ENCODE measurements around the gene NBPF4. TPM values are rescaled to one million over a fixed set of nuclear protein-coding genes. Genes with fewer than 3 reads are reported as not detected.
"Not testable (repeated sequence)": the region's sequence is repeated elsewhere in the genome, so short reads cannot be mapped to it uniquely, and the experiment has no call there.

NBPF4 gene
- total and polyA plus RNA-seq, 10 donors, result 0.03 to 0.33 (median 0.16) TPM; not detected in 6

GRCh38 chr1:108232183-108232582, 11.7 kb downstream of the NBPF4 start:
- H3K4me3 ChIP-seq; DNase-seq; intact Hi-C loops (cut with DNase I; ENCODE audit: low total_unique reads); H3K27ac ChIP-seq; H3K9me3 ChIP-seq; H3K27me3 ChIP-seq (replicated peaks in 1 of 7); H3K4me1 ChIP-seq; H3K36me3 ChIP-seq: not testable (repeated sequence)
- no CpG with 5 or more reads among the region's 3 CpGs for WGBS, 5 donors

DNA sequence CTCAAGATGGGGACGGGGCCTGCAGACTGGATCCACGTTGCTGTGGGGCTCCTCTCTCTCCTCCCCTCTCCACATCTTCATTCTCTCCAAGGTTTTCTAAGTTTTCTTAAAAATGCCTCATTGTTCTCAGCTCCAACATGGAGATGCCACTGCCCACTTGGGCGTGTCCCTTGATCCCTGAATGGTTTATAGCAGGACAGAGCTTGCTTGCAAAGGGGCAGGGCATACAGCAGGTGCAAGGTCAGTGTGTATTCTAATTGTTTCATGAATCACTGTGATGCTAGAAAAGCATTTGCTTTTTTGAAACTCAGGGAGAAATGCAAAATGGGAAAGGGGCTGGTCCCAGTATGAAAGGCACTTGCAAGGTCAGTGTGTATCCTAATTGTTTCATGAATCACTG, 13.9 kb downstream of the NBPF4 start:
- H3K27me3 ChIP-seq (replicated peaks in 1 of 7); H3K4me1 ChIP-seq; DNase-seq; H3K9me3 ChIP-seq; H3K36me3 ChIP-seq; H3K27ac ChIP-seq; intact Hi-C loops (cut with DNase I; ENCODE audit: low total_unique reads); H3K4me3 ChIP-seq: not testable (repeated sequence)
- WGBS, 5 donors, result no CpG with 5 or more reads among the region's 3 CpGs

DNA sequence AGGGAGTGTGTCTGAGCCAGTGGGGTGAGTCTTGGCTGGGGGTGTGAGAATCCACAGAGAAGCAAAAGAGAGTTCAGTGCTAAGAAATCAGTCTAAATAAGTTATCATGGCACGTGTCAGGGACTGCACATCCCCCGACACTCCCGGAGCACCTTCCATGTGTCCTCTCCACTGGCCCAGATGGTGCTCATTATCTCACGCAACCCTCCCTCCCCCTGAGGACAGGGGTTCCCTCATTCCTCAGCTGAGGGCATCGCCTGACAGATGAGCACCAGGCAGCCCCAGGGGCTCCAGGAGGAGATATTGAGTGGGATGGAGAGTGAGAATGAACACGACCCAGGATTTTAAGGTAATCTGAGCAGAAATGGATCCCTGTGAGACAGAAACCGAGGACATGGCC, 16.1 kb downstream of the NBPF4 start:
- H3K4me1 ChIP-seq; H3K27ac ChIP-seq; H3K9me3 ChIP-seq; H3K27me3 ChIP-seq (replicated peaks in 1 of 7); intact Hi-C loops (cut with DNase I; ENCODE audit: low total_unique reads); DNase-seq; H3K4me3 ChIP-seq; H3K36me3 ChIP-seq: not testable (repeated sequence)
- WGBS, 5 donors, result no CpG with 5 or more reads among the region's 7 CpGs

- H3K9me3 ChIP-seq; H3K27me3 ChIP-seq (replicated peaks in 1 of 7); H3K4me1 ChIP-seq; intact Hi-C loops (cut with DNase I; ENCODE audit: low total_unique reads); DNase-seq; H3K27ac ChIP-seq; H3K36me3 ChIP-seq; H3K4me3 ChIP-seq: not testable (repeated sequence)
- 57 to 100% (median 86%) methylated on average over 1 to 2 of the region's 4 CpGs; no CpG with 5 or more reads in 1 of the 5 donors for WGBS, 5 donors
Measured at GRCh38 chr1:108226855-108227254, 17.0 kb downstream of the NBPF4 start.

DNA sequence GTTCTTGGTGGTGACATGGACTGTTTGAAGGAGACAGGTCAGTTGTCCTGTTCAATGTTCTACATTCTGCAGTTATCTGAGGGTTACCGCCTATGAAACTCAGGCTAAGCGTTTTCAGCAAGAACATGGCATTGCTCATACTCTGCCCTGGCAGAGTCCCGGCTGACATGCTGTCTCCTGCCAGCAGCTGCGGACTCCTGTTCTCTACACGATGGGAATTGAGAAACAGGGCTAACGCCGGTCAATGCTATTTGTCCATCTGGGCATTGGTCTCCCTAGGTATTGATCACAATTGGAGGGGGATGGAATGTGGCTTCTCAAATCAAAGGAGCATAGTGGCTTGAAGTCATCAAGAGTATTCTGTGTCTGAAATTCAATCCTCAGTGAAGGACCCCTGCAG, 20.6 kb downstream of the NBPF4 start:
- H3K27me3 ChIP-seq (replicated peaks in 1 of 7); DNase-seq; H3K36me3 ChIP-seq; H3K9me3 ChIP-seq; H3K4me3 ChIP-seq; intact Hi-C loops (cut with DNase I; ENCODE audit: low total_unique reads); H3K27ac ChIP-seq; H3K4me1 ChIP-seq: not testable (repeated sequence)
- 88 to 97% (median 94%) methylated on average over 7 of the region's 7 CpGs for WGBS, 5 donors

GRCh38 chr1:108217515-108218174, 26.2 kb downstream of the NBPF4 start:
- H3K4me1 ChIP-seq; DNase-seq; H3K4me3 ChIP-seq; H3K9me3 ChIP-seq; H3K36me3 ChIP-seq; H3K27ac ChIP-seq; intact Hi-C loops (cut with DNase I; ENCODE audit: low total_unique reads); H3K27me3 ChIP-seq (replicated peaks in 1 of 7): not testable (repeated sequence)
- WGBS, 5 donors, result 86 to 94% (median 91%) methylated on average over 14 of the region's 14 CpGs

DNA sequence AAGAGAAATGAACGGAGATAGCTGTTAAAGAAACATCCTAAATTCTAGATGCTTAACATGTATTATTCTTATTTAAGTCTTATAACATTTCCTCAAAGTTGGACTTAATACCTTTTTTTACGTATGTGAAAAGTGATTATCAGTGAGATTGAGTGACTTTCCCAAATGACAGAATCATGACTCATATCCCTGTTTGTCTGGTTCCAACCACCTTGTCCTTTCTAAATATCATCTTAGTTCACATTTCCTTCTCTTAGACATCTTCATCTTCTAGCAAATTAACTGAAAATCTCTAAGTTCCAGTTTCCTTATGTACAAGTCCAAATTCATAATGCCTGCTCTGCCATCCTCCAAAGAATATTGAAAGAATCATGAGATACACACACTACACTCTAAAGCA, 26.9 kb downstream of the NBPF4 start:
- H3K36me3 ChIP-seq; intact Hi-C loops (cut with DNase I; ENCODE audit: low total_unique reads); H3K9me3 ChIP-seq; H3K4me1 ChIP-seq; H3K4me3 ChIP-seq; H3K27me3 ChIP-seq (replicated peaks in 1 of 7); DNase-seq; H3K27ac ChIP-seq: not testable (repeated sequence)
- WGBS, 5 donors, result 59 to 76% (median 72%) methylated on average over 2 of the region's 2 CpGs

- WGBS, 5 donors, result 68 to 87% (median 74%) methylated on average over 6 of the region's 6 CpGs
- H3K4me3 ChIP-seq; H3K27me3 ChIP-seq (replicated peaks in 1 of 7); DNase-seq; H3K36me3 ChIP-seq; H3K9me3 ChIP-seq; H3K27ac ChIP-seq; intact Hi-C loops (cut with DNase I; ENCODE audit: low total_unique reads); H3K4me1 ChIP-seq: not testable (repeated sequence)
Measured at GRCh38 chr1:108216028-108216890, 27.6 kb downstream of the NBPF4 start.

Data from spleen (tissue), 11 donors.